ENCODE measurements around the gene DDX47.

DNA sequence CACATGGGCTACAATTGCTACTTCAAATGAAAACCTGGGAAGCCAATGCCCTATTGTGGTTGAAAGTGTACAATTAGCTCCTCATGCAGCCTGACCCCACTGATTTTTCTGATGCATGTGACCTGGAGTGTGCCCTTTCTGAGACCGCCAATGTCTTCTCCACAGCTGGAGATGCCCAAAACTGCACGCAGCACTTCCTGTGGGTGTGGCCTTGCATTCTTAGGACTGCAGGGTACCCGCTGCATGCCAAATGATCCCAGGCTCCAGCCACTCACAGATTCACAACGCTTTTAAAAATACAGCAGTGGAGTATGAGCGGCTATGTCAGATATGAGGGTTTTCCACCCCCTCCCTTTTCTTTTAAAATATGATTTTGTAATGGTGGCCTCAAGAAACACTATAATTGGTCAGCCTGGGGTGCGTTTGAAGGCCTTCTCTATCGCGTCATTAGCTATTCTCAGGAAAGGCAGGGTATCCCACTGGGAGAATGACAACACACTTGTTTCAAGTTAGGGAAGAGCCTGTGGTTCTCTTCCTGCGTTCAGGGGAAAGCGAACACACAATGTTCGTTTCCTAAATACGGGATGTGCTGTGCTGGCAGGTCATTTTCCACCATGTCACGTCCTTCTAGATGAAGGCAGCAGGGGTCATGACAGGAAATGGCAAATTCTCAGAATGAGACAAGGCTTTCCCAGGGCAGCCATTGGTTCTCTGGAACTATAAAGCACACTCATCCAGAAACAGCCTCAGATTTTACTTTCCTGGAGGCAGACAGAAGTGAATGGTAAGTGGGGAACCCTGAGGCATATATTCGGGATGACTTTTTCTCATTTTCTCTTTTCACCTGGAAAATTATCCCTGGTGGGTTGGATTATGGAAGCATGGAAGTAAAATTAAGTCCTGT, 28.0 kb upstream of the DDX47 start, which contains the start of gene APOLD1:
- TF ChIP-seq GATA2 (IDR thresholded peaks at IDR 0.05; ENCODE audit: low read depth, low read length) (no peak), GATA3 (IDR thresholded peaks at IDR 0.05; ENCODE audit: low read depth, low read length) (no peak)
